ENCODE measurements around the gene TMEM156.

The TMEM156 gene

DNA sequence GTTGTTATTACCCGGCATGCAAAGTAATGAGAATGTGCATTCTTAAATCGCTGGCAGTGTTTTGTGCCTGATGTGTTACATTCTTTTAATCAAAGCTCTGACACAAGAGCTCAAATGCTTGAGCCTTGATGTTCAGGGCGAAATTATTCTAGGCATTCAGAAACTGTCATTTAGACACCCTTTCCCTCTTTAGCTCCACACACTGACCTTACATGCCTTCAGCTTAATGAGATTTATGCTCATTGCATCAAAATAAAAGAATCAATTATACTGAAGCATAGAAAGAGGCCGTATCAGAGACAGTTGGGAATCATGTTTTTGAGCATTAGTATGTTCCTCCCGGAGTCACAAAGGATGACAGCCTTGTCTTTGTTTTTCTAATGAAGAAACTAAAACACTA, 107.9 kb downstream of the TMEM156 start:
- no peak for ATAC-seq (ENCODE audit: insufficient read depth, low read depth)

DNA sequence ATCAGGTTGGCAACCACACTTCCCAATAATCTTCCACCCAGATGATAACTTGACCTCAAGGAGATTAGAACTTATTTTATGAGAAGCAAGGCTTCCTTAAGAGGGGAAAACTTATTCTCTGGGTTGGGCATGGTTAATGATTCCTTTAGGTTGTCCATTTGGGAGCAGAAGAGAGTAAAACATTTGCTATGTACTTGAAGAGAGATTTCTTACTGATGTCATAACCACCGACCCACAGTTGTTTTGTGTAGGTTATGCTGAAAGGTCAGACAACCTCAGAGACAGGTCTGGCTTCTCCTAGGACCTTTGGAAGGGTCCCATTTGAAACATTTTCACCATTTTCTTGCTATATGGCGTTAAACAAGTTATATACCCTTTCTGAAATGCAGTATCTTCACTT, 108.5 kb downstream of the TMEM156 start:
- TF ChIP-seq, protein P1, sequence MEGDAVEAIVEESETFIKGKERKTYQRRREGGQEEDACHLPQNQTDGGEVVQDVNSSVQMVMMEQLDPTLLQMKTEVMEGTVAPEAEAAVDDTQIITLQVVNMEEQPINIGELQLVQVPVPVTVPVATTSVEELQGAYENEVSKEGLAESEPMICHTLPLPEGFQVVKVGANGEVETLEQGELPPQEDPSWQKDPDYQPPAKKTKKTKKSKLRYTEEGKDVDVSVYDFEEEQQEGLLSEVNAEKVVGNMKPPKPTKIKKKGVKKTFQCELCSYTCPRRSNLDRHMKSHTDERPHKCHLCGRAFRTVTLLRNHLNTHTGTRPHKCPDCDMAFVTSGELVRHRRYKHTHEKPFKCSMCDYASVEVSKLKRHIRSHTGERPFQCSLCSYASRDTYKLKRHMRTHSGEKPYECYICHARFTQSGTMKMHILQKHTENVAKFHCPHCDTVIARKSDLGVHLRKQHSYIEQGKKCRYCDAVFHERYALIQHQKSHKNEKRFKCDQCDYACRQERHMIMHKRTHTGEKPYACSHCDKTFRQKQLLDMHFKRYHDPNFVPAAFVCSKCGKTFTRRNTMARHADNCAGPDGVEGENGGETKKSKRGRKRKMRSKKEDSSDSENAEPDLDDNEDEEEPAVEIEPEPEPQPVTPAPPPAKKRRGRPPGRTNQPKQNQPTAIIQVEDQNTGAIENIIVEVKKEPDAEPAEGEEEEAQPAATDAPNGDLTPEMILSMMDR (IDR thresholded peaks at IDR 0.05; ENCODE audit: borderline replicate concordance, extremely low read depth, low read length, poor library complexity, severe bottlenecking), result no peak
- TF ChIP-seq EZH2 (IDR thresholded peaks at IDR 0.05; ENCODE audit: borderline replicate concordance, low read depth, low read length, severe bottlenecking), result no peak
- Histone ChIP-seq H3K4me2 (ENCODE audit: insufficient read depth, low read length) (no peak overlapping the region), H3K4me3 (ENCODE audit: low read depth in 1 of 2, low read length in 2 of 2) (no peak overlapping the region), H3K9ac (ENCODE audit: low read depth, low read length) (no peak overlapping the region), H2AFZ (ENCODE audit: low read depth, low read length) (no peak overlapping the region), H3K27me3 (ENCODE audit: insufficient read depth, low read length, poor library complexity) (peaks cover 10% of the 10 kb centered on the region), H3K79me2 (ENCODE audit: insufficient read depth, low read length) (no peaks in the 10 kb centered on the region), H3K9me3 (ENCODE audit: insufficient read depth, low read length, severe bottlenecking) (no peaks in the 10 kb centered on the region), H3K36me3 (ENCODE audit: insufficient read depth, low read length) (no peaks in the 10 kb centered on the region), H3K4me1 (ENCODE audit: insufficient read depth, low read length) (no peaks in the 10 kb centered on the region), H3K27ac (ENCODE audit: low read length) (no peak overlapping the region), H4K20me1 (ENCODE audit: insufficient read depth, low read length) (no peaks in the 10 kb centered on the region)
- no peak for ATAC-seq (ENCODE audit: insufficient read depth, low read depth)
- DNase-seq, result no peak

More for the DNA sequence above, 107.9 kb downstream of the TMEM156 start:
- DNase-seq, result no peak
- Histone ChIP-seq H2AFZ (ENCODE audit: low read depth, low read length) (no peak overlapping the region), H3K4me1 (ENCODE audit: insufficient read depth, low read length) (no peaks in the 10 kb centered on the region), H3K79me2 (ENCODE audit: insufficient read depth, low read length) (no peaks in the 10 kb centered on the region), H3K9ac (ENCODE audit: low read depth, low read length) (no peak overlapping the region), H3K27ac (ENCODE audit: low read length) (no peak overlapping the region), H3K9me3 (ENCODE audit: insufficient read depth, low read length, severe bottlenecking) (no peaks in the 10 kb centered on the region), H3K4me3 (ENCODE audit: low read depth in 1 of 2, low read length in 2 of 2) (no peak overlapping the region), H3K36me3 (ENCODE audit: insufficient read depth, low read length) (no peaks in the 10 kb centered on the region), H3K27me3 (ENCODE audit: insufficient read depth, low read length, poor library complexity) (peaks cover 10% of the 10 kb centered on the region), H3K4me2 (ENCODE audit: insufficient read depth, low read length) (no peak overlapping the region), H4K20me1 (ENCODE audit: insufficient read depth, low read length) (no peaks in the 10 kb centered on the region)
- TF ChIP-seq, protein P1 (IDR thresholded peaks at IDR 0.05; ENCODE audit: borderline replicate concordance, extremely low read depth, low read length, poor library complexity, severe bottlenecking), result no peak
- no peak for TF ChIP-seq EZH2 (IDR thresholded peaks at IDR 0.05; ENCODE audit: borderline replicate concordance, low read depth, low read length, severe bottlenecking)

DNA sequence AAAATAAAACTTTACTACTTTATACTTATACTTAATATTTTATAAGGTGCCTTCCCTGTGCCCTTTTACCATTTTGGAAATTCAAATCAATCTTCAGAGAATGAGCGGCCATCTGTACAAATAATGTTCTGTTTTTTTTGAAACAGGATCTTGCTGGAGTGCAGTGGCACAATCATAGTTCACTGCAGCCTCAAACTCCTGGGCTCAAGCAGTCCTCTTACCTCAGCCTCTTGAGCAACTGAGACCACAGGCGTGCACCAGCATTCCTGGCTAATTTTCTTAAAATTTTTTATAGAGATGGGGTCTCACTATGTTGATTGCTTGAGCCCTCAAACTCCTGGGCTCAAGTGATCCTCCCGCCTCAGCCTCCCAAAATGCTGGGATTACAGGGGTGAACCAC, 111.1 kb downstream of the TMEM156 start:
- H3K9me3 ChIP-seq (ENCODE audit: insufficient read depth, low read length, severe bottlenecking), result no peaks in the 10 kb centered on the region
- ATAC-seq (ENCODE audit: insufficient read depth, low read depth), result no peak
- H3K4me2 ChIP-seq (ENCODE audit: insufficient read depth, low read length), result no peak overlapping the region
- H3K79me2 ChIP-seq (ENCODE audit: insufficient read depth, low read length), result no peaks in the 10 kb centered on the region
- H3K27ac ChIP-seq (ENCODE audit: low read length), result no peak overlapping the region
- H3K36me3 ChIP-seq (ENCODE audit: insufficient read depth, low read length), result no peaks in the 10 kb centered on the region
- H3K4me1 ChIP-seq (ENCODE audit: insufficient read depth, low read length), result no peaks in the 10 kb centered on the region
- no peak overlapping the region for H3K4me3 ChIP-seq (ENCODE audit: low read depth in 1 of 2, low read length in 2 of 2)
- H4K20me1 ChIP-seq (ENCODE audit: insufficient read depth, low read length), result no peaks in the 10 kb centered on the region
- no peak for DNase-seq
- no peak overlapping the region for H3K9ac ChIP-seq (ENCODE audit: low read depth, low read length)
- peaks cover 7% of the 10 kb centered on the region for H3K27me3 ChIP-seq (ENCODE audit: insufficient read depth, low read length, poor library complexity)
- H2AFZ ChIP-seq (ENCODE audit: low read depth, low read length), result no peak overlapping the region
- no peak for TF ChIP-seq EZH2 (IDR thresholded peaks at IDR 0.05; ENCODE audit: borderline replicate concordance, low read depth, low read length, severe bottlenecking)
- TF ChIP-seq, protein P1 (IDR thresholded peaks at IDR 0.05; ENCODE audit: borderline replicate concordance, extremely low read depth, low read length, poor library complexity, severe bottlenecking), result no peak

DNA sequence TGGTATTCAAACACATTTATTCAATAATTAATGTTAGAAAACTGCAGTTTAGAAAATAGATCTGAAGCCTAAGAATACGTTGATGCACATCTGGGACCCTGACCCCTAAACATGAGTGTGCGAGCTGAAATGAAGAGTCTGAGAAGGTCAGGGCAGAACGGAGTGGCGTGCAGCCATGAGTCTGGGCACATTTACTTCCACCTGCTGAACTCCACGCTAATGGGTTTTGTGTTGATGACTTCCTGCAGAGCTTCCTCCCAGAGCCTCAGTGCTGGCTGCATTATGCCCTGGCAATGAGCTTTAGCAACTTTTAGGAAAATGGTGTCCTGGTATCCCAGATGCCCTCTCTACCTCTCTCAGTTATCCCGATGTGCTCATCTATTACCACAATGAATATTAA, 111.5 kb downstream of the TMEM156 start:
- H3K4me3 ChIP-seq (ENCODE audit: low read depth in 1 of 2, low read length in 2 of 2), result no peak overlapping the region
- no peaks in the 10 kb centered on the region for H3K9me3 ChIP-seq (ENCODE audit: insufficient read depth, low read length, severe bottlenecking)
- DNase-seq (no peak), ATAC-seq (ENCODE audit: insufficient read depth, low read depth) (no peak)
- no peaks in the 10 kb centered on the region for H3K4me1 ChIP-seq (ENCODE audit: insufficient read depth, low read length)
- no peaks in the 10 kb centered on the region for H3K79me2 ChIP-seq (ENCODE audit: insufficient read depth, low read length)
- H3K36me3 ChIP-seq (ENCODE audit: insufficient read depth, low read length), result no peaks in the 10 kb centered on the region
- no peak overlapping the region for H3K4me2 ChIP-seq (ENCODE audit: insufficient read depth, low read length)
- peaks cover 5% of the 10 kb centered on the region for H3K27me3 ChIP-seq (ENCODE audit: insufficient read depth, low read length, poor library complexity)
- TF ChIP-seq, protein P1 (IDR thresholded peaks at IDR 0.05; ENCODE audit: borderline replicate concordance, extremely low read depth, low read length, poor library complexity, severe bottlenecking), result no peak
- no peaks in the 10 kb centered on the region for H4K20me1 ChIP-seq (ENCODE audit: insufficient read depth, low read length)
- no peak overlapping the region for H3K9ac ChIP-seq (ENCODE audit: low read depth, low read length)
- no peak overlapping the region for H3K27ac ChIP-seq (ENCODE audit: low read length)
- H2AFZ ChIP-seq (ENCODE audit: low read depth, low read length), result no peak overlapping the region
